PC-3 (cell line): ENCODE measurements around the gene THRB. TPM values are rescaled to one million over a fixed set of nuclear protein-coding genes. Genes with fewer than 3 reads are reported as not detected.

Experiments used
- ATAC-seq: fragments of 200-7000 bp; cut with Tn5 transposase; 2 replicates; pipeline ENCODE4 v1.9.1; 2020; ENCODE audit warnings: mild to moderate bottlenecking, moderate library complexity
- BruUV-seq: library from RNA; stranded (reverse); fragments of 400-500 nt; replicated peaks from 2 replicates; lab custom pipeline; 2021; lab: Mats Ljungman, UMichigan
- CTCF ChIA-PET: fragments of 300-600 bp; sonication (Branson Sonifier 250); formaldehyde crosslinking; loops from one replicate; lab custom pipeline; 2022; ENCODE audit warnings: antibody characterized with exemption; lab: Charles Lee
- POLR2A ChIA-PET: fragments of 300-600 bp; sonication (Branson Sonifier 250); formaldehyde crosslinking; loops from one replicate; lab custom pipeline; 2022; ENCODE audit warnings: antibody characterized with exemption; ENCODE audit not compliant: unreplicated experiment; lab: Charles Lee
- DNase-seq: peaks from one replicate; pipeline ENCODE4 v3.0.0-alpha.2; 2015
- H2AFZ ChIP-seq: fragments of 300-600 bp; sonication (generic); 2 replicates; pipeline ENCODE4 v1.6.0; 2016; ENCODE audit warnings: antibody characterized with exemption, low read length
- H3F3A ChIP-seq: fragments of 300-600 bp; sonication (generic); one replicate; pipeline ENCODE4 v1.6.0; 2017; ENCODE audit warnings: antibody characterized with exemption, low read length, control low read depth, mild to moderate bottlenecking; ENCODE audit not compliant: unreplicated experiment
- H3K27ac ChIP-seq: fragments of 300-600 bp; sonication (generic); 2 replicates; pipeline ENCODE4 v1.5.1; 2016; ENCODE audit warnings: mild to moderate bottlenecking, low read length
- H3K27me3 ChIP-seq: fragments of 300-600 bp; sonication (generic); 2 replicates; pipeline ENCODE4 v1.6.1; 2016; ENCODE audit warnings: low read length, mixed read lengths
- H3K36me3 ChIP-seq: fragments of 300-600 bp; sonication (generic); 2 replicates; pipeline ENCODE4 v1.6.1; 2016; ENCODE audit warnings: low read depth, mixed run types, low read length, mixed read lengths
- H3K4me1 ChIP-seq: fragments of 300-600 bp; sonication (generic); 2 replicates; pipeline ENCODE4 v1.5.1; 2016; ENCODE audit warnings: low read length; ENCODE audit not compliant: insufficient read depth
- H3K4me2 ChIP-seq: fragments of 300-600 bp; sonication (generic); 2 replicates; pipeline ENCODE4 v1.6.0; 2016; ENCODE audit warnings: low read length
- H3K4me3 ChIP-seq: fragments of 300-600 bp; sonication (generic); 2 replicates; pipeline ENCODE4 v1.5.1; 2016; ENCODE audit warnings: mild to moderate bottlenecking, low read length, mixed read lengths
- H3K79me2 ChIP-seq: fragments of 300-600 bp; sonication (generic); 2 replicates; pipeline ENCODE4 v1.6.1; 2017; ENCODE audit warnings: low read length, mixed read lengths
- H3K9ac ChIP-seq: fragments of 300-600 bp; sonication (generic); 2 replicates; pipeline ENCODE4 v1.6.0; 2016; ENCODE audit warnings: mild to moderate bottlenecking, low read length
- H3K9me2 ChIP-seq: fragments of 300-600 bp; sonication (generic); replicated peaks from 2 replicates; pipeline ENCODE4 v1.6.1; 2016; ENCODE audit warnings: mixed run types, low read length, mixed read lengths
- H3K9me3 ChIP-seq: fragments of 300-600 bp; sonication (generic); 2 replicates; pipeline ENCODE4 v1.6.1; 2016; ENCODE audit warnings: low read length, mixed read lengths
- H4K20me1 ChIP-seq: fragments of 300-600 bp; sonication (generic); 2 replicates; pipeline ENCODE4 v1.6.1; 2016; ENCODE audit warnings: low read length, mixed read lengths
- EZH2 ChIP-seq: fragments of 300-600 bp; sonication (generic); IDR thresholded peaks from one replicate; pipeline ENCODE4 v1.6.1; 2017; ENCODE audit warnings: antibody characterized with exemption, mild to moderate bottlenecking, low read length; ENCODE audit not compliant: unreplicated experiment
- EZH2phosphoT487 ChIP-seq: fragments of 300-600 bp; sonication (generic); IDR thresholded peaks from 2 replicates; pipeline ENCODE4 v1.6.1; 2018; ENCODE audit warnings: mild to moderate bottlenecking, antibody characterized with exemption, low read length, borderline replicate concordance
- intact Hi-C: fragments of 100-400 bp; cut with micrococcal nuclease; formaldehyde crosslinking; loops from 2 replicates; pipeline ENCODE4 v1.9.0; 2023
- total RNA-seq: library from RNA; depleted of rRNA; stranded (reverse); fragments of >200 nt; gene quantifications from 2 replicates; pipeline ENCODE4 v1.2.3, GENCODE V29; 2014
- TF ChIP-seq, protein P1 (sequence below): fragments of 300-600 bp; sonication (generic); conservative IDR thresholded peaks from 2 replicates; pipeline ENCODE4 v1.5.1; 2017; ENCODE audit warnings: antibody characterized with exemption, low read depth, mild to moderate bottlenecking, low read length

The THRB gene
- total RNA-seq, 1 experiment from 2014 or later: 9.7 TPM

DNA sequence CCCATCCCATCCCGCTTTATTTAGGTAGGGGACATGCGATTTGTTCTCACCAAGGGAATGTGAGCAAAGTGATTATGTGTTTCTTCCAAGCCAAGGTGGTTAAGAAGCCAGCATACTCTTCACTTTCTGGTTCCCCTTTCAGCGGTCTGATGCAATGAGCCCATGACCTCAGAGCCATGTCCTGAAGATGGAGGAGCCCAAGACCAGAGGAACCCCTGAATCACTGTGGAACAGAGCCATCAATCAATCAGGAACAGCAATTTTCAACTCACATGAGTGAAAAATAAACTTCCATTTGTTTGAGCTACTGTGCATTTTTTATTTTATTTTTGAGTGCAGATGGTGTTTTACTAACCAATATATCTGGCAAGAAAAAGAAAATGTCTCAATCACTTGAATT lies 10.8 kb downstream of the THRB start:
- Histone ChIP-seq H3K36me3 (no peaks in the 10 kb centered on the region), H3K27ac (no peak overlapping the region), H3K9ac (no peak overlapping the region), H3K79me2 (peaks cover 40% of the 10 kb centered on the region), H3F3A (no peaks in the 10 kb centered on the region), H4K20me1 (no peaks in the 10 kb centered on the region), H3K27me3 (no peaks in the 10 kb centered on the region), H3K4me1 (no peaks in the 10 kb centered on the region), H3K9me2 (no peaks in the 10 kb centered on the region), H2AFZ (no peak overlapping the region), H3K4me3 (no peak overlapping the region), H3K9me3 (no peaks in the 10 kb centered on the region), H3K4me2 (no peak overlapping the region)
- no peak for ATAC-seq
- CTCF ChIA-PET: no interaction called here
- POLR2A ChIA-PET: no interaction called here
- TF ChIP-seq, protein P1, sequence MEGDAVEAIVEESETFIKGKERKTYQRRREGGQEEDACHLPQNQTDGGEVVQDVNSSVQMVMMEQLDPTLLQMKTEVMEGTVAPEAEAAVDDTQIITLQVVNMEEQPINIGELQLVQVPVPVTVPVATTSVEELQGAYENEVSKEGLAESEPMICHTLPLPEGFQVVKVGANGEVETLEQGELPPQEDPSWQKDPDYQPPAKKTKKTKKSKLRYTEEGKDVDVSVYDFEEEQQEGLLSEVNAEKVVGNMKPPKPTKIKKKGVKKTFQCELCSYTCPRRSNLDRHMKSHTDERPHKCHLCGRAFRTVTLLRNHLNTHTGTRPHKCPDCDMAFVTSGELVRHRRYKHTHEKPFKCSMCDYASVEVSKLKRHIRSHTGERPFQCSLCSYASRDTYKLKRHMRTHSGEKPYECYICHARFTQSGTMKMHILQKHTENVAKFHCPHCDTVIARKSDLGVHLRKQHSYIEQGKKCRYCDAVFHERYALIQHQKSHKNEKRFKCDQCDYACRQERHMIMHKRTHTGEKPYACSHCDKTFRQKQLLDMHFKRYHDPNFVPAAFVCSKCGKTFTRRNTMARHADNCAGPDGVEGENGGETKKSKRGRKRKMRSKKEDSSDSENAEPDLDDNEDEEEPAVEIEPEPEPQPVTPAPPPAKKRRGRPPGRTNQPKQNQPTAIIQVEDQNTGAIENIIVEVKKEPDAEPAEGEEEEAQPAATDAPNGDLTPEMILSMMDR: no peak
- TF ChIP-seq EZH2phosphoT487 (no peak), EZH2 (no peak)
- no TSS peak for BruUV-seq
- intact Hi-C loops: no loop called here
- DNase-seq: no peak

DNA sequence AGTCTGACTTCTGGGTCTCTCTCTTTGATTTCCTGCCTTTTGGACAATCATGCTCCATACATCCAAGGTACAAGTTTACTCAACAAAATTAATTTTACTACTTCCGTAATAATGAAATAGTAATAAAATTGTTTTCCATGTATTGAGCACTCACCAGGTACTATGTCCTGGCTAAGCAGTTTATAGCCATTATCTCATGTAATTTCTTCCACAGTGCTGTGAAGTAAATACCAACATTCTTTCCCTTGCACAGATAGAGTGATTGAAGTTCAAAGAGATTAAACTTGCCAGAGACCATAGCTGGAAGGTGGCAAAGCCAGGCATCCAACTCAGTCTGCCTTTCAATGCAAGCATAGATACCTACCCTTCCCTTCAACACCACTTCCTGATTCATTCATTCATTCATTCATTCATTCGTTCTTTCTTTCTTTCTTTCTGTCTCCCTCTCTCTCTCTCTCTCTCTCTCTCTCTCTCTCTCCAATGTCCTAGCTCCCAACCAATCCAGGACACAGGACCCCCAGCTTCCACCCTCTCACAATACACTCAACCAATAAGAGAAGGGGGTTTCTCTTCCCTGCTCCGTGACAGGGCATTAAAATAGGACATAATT lies 12.4 kb downstream of the THRB start:
- Histone ChIP-seq H3F3A (no peaks in the 10 kb centered on the region), H4K20me1 (no peaks in the 10 kb centered on the region), H3K9me3 (no peaks in the 10 kb centered on the region), H3K79me2 (peaks cover 25% of the 10 kb centered on the region), H3K27me3 (no peaks in the 10 kb centered on the region), H3K36me3 (no peaks in the 10 kb centered on the region), H3K4me2 (no peak overlapping the region), H3K27ac (no peak overlapping the region), H3K4me1 (no peaks in the 10 kb centered on the region), H2AFZ (no peak overlapping the region), H3K9ac (no peak overlapping the region), H3K4me3 (no peak overlapping the region), H3K9me2 (no peaks in the 10 kb centered on the region)
- ATAC-seq: no peak
- ChIA-PET POLR2A (no interaction called here), CTCF (no interaction called here)
- no peak for DNase-seq
- intact Hi-C loops: no loop called here
- TF ChIP-seq EZH2: no peak
- TF ChIP-seq, protein P1: no peak
- no peak for TF ChIP-seq EZH2phosphoT487
- no TSS peak for BruUV-seq

DNA sequence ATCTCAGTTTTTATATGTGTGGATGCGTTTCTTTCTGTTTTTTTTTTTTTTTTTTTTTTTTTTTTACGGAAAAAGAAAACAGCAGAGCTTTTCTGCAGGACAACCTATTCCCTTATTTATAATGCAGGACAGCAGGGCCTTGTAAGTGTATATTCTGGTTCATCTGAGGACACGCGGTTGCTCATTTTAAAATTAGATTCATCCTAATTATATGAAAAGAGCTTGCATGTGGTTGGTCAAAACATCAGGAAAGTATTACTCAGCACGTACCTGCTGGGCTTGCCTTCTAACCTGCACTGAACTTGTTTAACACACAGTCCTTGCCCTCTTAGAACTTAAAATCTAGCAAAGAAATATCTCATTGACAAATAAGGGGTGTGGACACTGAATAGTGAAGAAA lies 13.5 kb downstream of the THRB start:
- H3K9me2 ChIP-seq: no peaks in the 10 kb centered on the region
- no peak for ATAC-seq
- no peaks in the 10 kb centered on the region for H3K9me3 ChIP-seq
- H3K79me2 ChIP-seq: peaks cover 15% of the 10 kb centered on the region
- H3K27me3 ChIP-seq: no peaks in the 10 kb centered on the region
- H3K36me3 ChIP-seq: no peaks in the 10 kb centered on the region
- no TSS peak for BruUV-seq
- H3K4me3 ChIP-seq: no peak overlapping the region
- ChIA-PET CTCF (no interaction called here), POLR2A (no interaction called here)
- TF ChIP-seq, protein P1: no peak
- no peak for TF ChIP-seq EZH2phosphoT487
- TF ChIP-seq EZH2: no peak
- H3K4me2 ChIP-seq: no peak overlapping the region
- no peak overlapping the region for H3K27ac ChIP-seq
- no peaks in the 10 kb centered on the region for H4K20me1 ChIP-seq
- intact Hi-C loops: no loop called here
- H3K4me1 ChIP-seq: peaks cover 8% of the 10 kb centered on the region
- DNase-seq: no peak
- no peaks in the 10 kb centered on the region for H3F3A ChIP-seq
- H2AFZ ChIP-seq: no peak overlapping the region
- no peak overlapping the region for H3K9ac ChIP-seq
